GM10248 (cell line): Measurements from ENCODE around the gene YJEFN3.

Experiments
- CTCF ChIA-PET: fragments of 300-600 bp; sonication (Branson Sonifier 250); formaldehyde crosslinking; extraction: SDS; loops from one replicate; lab custom pipeline; 2021; ENCODE audit warnings: antibody characterized with exemption; lab: Yijun Ruan, JAX
- POLR2A ChIA-PET: fragments of 350-650 bp; sonication (Branson Sonifier 250); formaldehyde crosslinking; extraction: SDS; loops from one replicate; lab custom pipeline; 2020; ENCODE audit warnings: antibody characterized with exemption; lab: Yijun Ruan, JAX
- DNase-seq: peaks from one replicate; pipeline ENCODE4 v3.0.0; 2012; ENCODE audit errors: extremely low spot score
- CTCF ChIP-seq: IDR thresholded peaks from 2 replicates; pipeline ENCODE4 v1.5.1; 2012; ENCODE audit warnings: mild to moderate bottlenecking, low read depth; ENCODE audit errors: extremely low read depth, missing control alignments, control extremely low read depth

YJEFN3 gene

GRCh38 chr19:19540064-19540714, 11.5 kb downstream of the YJEFN3 start:
- POLR2A ChIA-PET = no interaction called here

GRCh38 chr19:19540715-19541515, 12.2 kb downstream of the YJEFN3 start:
- peak; percentile 88 for DNase-seq
- CTCF ChIA-PET = interaction anchor here (1.3 to 14.9 kb wide), 3 partner anchors 9 to 12 kb away, joined by 3 to 251 read pairs (median 18); no protein-coding TSS in a partner anchor
- no peak for TF ChIP-seq CTCF
- POLR2A ChIA-PET = interaction anchor here (0.6 kb wide), 1 partner anchor 176 kb away, joined by 5 read pairs; no protein-coding TSS in a partner anchor

More at GRCh38 chr19:19540064-19540714, 11.5 kb downstream of the YJEFN3 start:
- peak; percentile 83 for DNase-seq
- CTCF ChIA-PET = interaction anchor here (1.3 to 14.9 kb wide), 3 partner anchors 8 to 11 kb away, joined by 3 to 251 read pairs (median 18); no protein-coding TSS in a partner anchor
- TF ChIP-seq CTCF = no peak

- TF ChIP-seq CTCF = no peak
- POLR2A ChIA-PET = no interaction called here
- CTCF ChIA-PET = interaction anchor here (1.3 to 14.9 kb wide), 3 partner anchors 9 to 12 kb away, joined by 3 to 251 read pairs (median 18); no protein-coding TSS in a partner anchor
- no peak for DNase-seq
These were observed 12.9 kb downstream of the YJEFN3 start for GRCh38 chr19:19541616-19542015.

GRCh38 chr19:19542507-19542906, 13.8 kb downstream of the YJEFN3 start:
- CTCF ChIA-PET = interaction anchor here (2.3 to 16.5 kb wide), 2 partner anchors 8 to 10 kb away, joined by 11 to 251 read pairs; partner anchors contain the start of genes CILP2 and YJEFN3
- TF ChIP-seq CTCF = no peak
- POLR2A ChIA-PET = no interaction called here
- no peak for DNase-seq

- CTCF ChIA-PET = interaction anchor here (1.8 to 16.5 kb wide), 3 partner anchors 9 to 11 kb away, joined by 8 to 251 read pairs (median 11); partner anchors contain the start of genes CILP2 and YJEFN3
- TF ChIP-seq CTCF = no peak
- no peak for DNase-seq
These were observed 14.4 kb downstream of the YJEFN3 start for GRCh38 chr19:19543101-19543500.

GRCh38 chr19:19543640-19544039, 14.9 kb downstream of the YJEFN3 start:
- DNase-seq = no peak

More at GRCh38 chr19:19543101-19543500, 14.4 kb downstream of the YJEFN3 start:
- POLR2A ChIA-PET = no interaction called here

More at GRCh38 chr19:19543640-19544039, 14.9 kb downstream of the YJEFN3 start:
- TF ChIP-seq CTCF = no peak
- POLR2A ChIA-PET = no interaction called here
- CTCF ChIA-PET = interaction anchor here (1.8 to 16.5 kb wide), 3 partner anchors 8 to 11 kb away, joined by 8 to 251 read pairs (median 11); partner anchors contain the start of genes CILP2 and YJEFN3
